HepG2 (cell line): ENCODE results near the gene ZNF37A. TPM values are rescaled to one million over a fixed set of nuclear protein-coding genes. Genes with fewer than 3 reads are reported as not detected.

Source experiments
- ARID5B ChIP-seq: IDR thresholded peaks from 2 replicates; pipeline ENCODE4 v1.4.0; 2020; ENCODE audit warnings: mild to moderate bottlenecking, missing genetic modification reagents
- ARNT ChIP-seq: fragments of 450-650 bp; IDR thresholded peaks from 2 replicates; pipeline ENCODE4 v1.6.1; 2017
- ARNTL ChIP-seq: sonication (generic); formaldehyde crosslinking; IDR thresholded peaks from 2 replicates; pipeline ENCODE4 v1.4.0; 2020; ENCODE audit warnings: mild to moderate bottlenecking, missing genetic modification reagents
- ATF7 ChIP-seq, 2 experiments: fragments of 450-650 bp in 1 of 2; sonication (generic) in 1 of 2; formaldehyde crosslinking in 1 of 2; IDR thresholded peaks; 2 replicates each; pipeline versions ENCODE4 v1.4.0 to v1.6.1; 2016 to 2020; ENCODE audit warnings: antibody characterized with exemption in 1 of 2, mild to moderate bottlenecking in 1 of 2, missing genetic modification reagents in 1 of 2
- BORCS8-MEF2B ChIP-seq: sonication (generic); formaldehyde crosslinking; IDR thresholded peaks from 2 replicates; pipeline ENCODE4 v1.8.0; 2022; ENCODE audit warnings: mild to moderate bottlenecking, missing genetic modification reagents
- DMAP1 ChIP-seq: IDR thresholded peaks from 2 replicates; pipeline ENCODE4 v1.6.1; 2016
- DZIP1 ChIP-seq: sonication (generic); formaldehyde crosslinking; IDR thresholded peaks from 2 replicates; pipeline ENCODE4 v1.5.0; 2020; ENCODE audit warnings: mild to moderate bottlenecking, missing genetic modification reagents
- LRRFIP1 ChIP-seq: sonication (generic); formaldehyde crosslinking; conservative IDR thresholded peaks from 2 replicates; pipeline ENCODE4 v1.4.0; 2020; ENCODE audit warnings: missing genetic modification reagents
- NFKB2 ChIP-seq: sonication (generic); formaldehyde crosslinking; IDR thresholded peaks from 2 replicates; pipeline ENCODE4 v1.4.0; 2020; ENCODE audit warnings: missing genetic modification reagents, borderline replicate concordance
- RBM39 ChIP-seq: fragments of 200-400 bp; formaldehyde crosslinking; IDR thresholded peaks from one replicate; pipeline ENCODE4 v1.6.1; 2018; ENCODE audit warnings: antibody characterized with exemption, mild to moderate bottlenecking, low read depth, low read length; ENCODE audit not compliant: poor library complexity, severe bottlenecking
- WIZ ChIP-seq: sonication (generic); formaldehyde crosslinking; IDR thresholded peaks from 2 replicates; pipeline ENCODE4 v1.5.1; 2020; ENCODE audit warnings: mild to moderate bottlenecking, missing genetic modification reagents
- ZBTB8A ChIP-seq: sonication (generic); formaldehyde crosslinking; IDR thresholded peaks from 2 replicates; pipeline ENCODE4 v1.4.0; 2020; ENCODE audit warnings: mild to moderate bottlenecking, low read depth, missing genetic modification reagents, borderline replicate concordance
- ZMAT3 ChIP-seq: sonication (generic); formaldehyde crosslinking; conservative IDR thresholded peaks from 2 replicates; pipeline ENCODE4 v1.7.0; 2021; ENCODE audit warnings: missing genetic modification reagents
- ZNF224 ChIP-seq: sonication (generic); formaldehyde crosslinking; IDR thresholded peaks from 2 replicates; pipeline ENCODE4 v1.5.0; 2020; ENCODE audit warnings: mild to moderate bottlenecking, missing genetic modification reagents
- ZNF567 ChIP-seq: sonication (generic); formaldehyde crosslinking; IDR thresholded peaks from 2 replicates; pipeline ENCODE4 v1.8.1; 2023; ENCODE audit warnings: mild to moderate bottlenecking, missing genetic modification reagents, borderline replicate concordance
- ZNF597 ChIP-seq: sonication (generic); formaldehyde crosslinking; IDR thresholded peaks from 2 replicates; pipeline ENCODE4 v1.5.0; 2020; ENCODE audit warnings: missing genetic modification reagents
- ZNF619 ChIP-seq: sonication (generic); formaldehyde crosslinking; IDR thresholded peaks from 2 replicates; pipeline ENCODE4 v1.4.0; 2020; ENCODE audit warnings: mild to moderate bottlenecking, missing genetic modification reagents
- ZNF674 ChIP-seq: sonication (generic); formaldehyde crosslinking; IDR thresholded peaks from 2 replicates; pipeline ENCODE4 v1.5.0; 2020; ENCODE audit warnings: low read depth, mild to moderate bottlenecking, missing genetic modification reagents
- ZNF713 ChIP-seq: sonication (generic); formaldehyde crosslinking; IDR thresholded peaks from 2 replicates; pipeline ENCODE4 v1.4.0; 2020; ENCODE audit warnings: mild to moderate bottlenecking, missing genetic modification reagents
- polyA plus RNA-seq, 8 experiments: library from polyadenylated mRNA; depleted of rRNA in 3 of 8; stranded (reverse) in 7 of 8; unstranded in 1 of 8; fragments of >200 nt; fragmentation: Illumina TruSeq in 4 of 8; extraction: Trizol in 4 of 8; gene quantifications; 2 replicates each; pipeline versions ENCODE4 v1.2.1 to v1.2.3, GENCODE V29; 2011 to 2016; ENCODE audit warnings: low read depth in 4 of 8, missing spikeins in 1 of 8, mixed read lengths in 1 of 8; ENCODE audit not compliant: insufficient read depth in 1 of 8
- total RNA-seq, 5 experiments: library from RNA; depleted of rRNA; stranded (reverse); fragments of >200 nt; fragmentation: Illumina TruSeq; extraction: Trizol; gene quantifications; 2 replicates each; pipeline ENCODE4 v1.2.3, GENCODE V29; 2016; ENCODE audit warnings: low read depth in 1 of 5

ZNF37A gene
- total and polyA plus RNA-seq, 2 of the 13 experiments (the other 11 are each of a cell fraction or from before 2014, with no cell fraction given), result 8.0 to 12.6 TPM

- no peak; the same call in 1 of the 2 replicates for TF ChIP-seq ARID5B
- TF ChIP-seq NFKB2 (CRISPR knock-in tag), result no peak
- TF ChIP-seq ZBTB8A (CRISPR knock-in tag), result no peak
- TF ChIP-seq ZMAT3 (CRISPR knock-in tag), result no peak
- TF ChIP-seq ZNF713 (CRISPR knock-in tag), result 0 out of 2 replicates have a peak, but pooled peaks have one; percentile 34
- no peak for TF ChIP-seq RBM39
- TF ChIP-seq ZNF224 (CRISPR knock-in tag), result peak; percentile 59; the same call in 1 of the 2 replicates
- TF ChIP-seq ARNT, result no peak
- TF ChIP-seq ZNF567 (CRISPR knock-in tag), result no peak
- TF ChIP-seq DMAP1 (CRISPR knock-in tag), result peak; percentile 69
- no peak for TF ChIP-seq ZNF619 (CRISPR knock-in tag)
- no peak for TF ChIP-seq WIZ (CRISPR knock-in tag)
- no peak for TF ChIP-seq ATF7 (IDR thresholded peaks at IDR 0.05)
- no peak for TF ChIP-seq ATF7 (CRISPR knock-in tag; IDR thresholded peaks at IDR 0.05)
- no peak for TF ChIP-seq ZNF597 (CRISPR knock-in tag)
- TF ChIP-seq BORCS8-MEF2B (CRISPR knock-in tag), result peak; percentile 80
- no peak for TF ChIP-seq LRRFIP1 (CRISPR knock-in tag)
- peak; percentile 33; the same call in 1 of the 2 replicates for TF ChIP-seq ARNTL (CRISPR knock-in tag)
- 0 out of 2 replicates have a peak, but pooled peaks have one; percentile 36 for TF ChIP-seq ZNF674
- TF ChIP-seq DZIP1 (CRISPR knock-in tag), result no peak
Measured at GRCh38 chr10:38094158-38094926, at the start of gene ZNF37A (continued).
